Fibroblast of skin of back (primary cell): Measurements from ENCODE around the gene PBX1.
"Not testable (repeated sequence)": the region's sequence is repeated elsewhere in the genome, so short reads cannot be mapped to it uniquely, and the experiment has no call there.

ENCODE experiments used
- DNase-seq: peaks from one replicate; pipeline ENCODE4 v3.0.0-alpha.2; 2013

PBX1 gene

GRCh38 chr1:164644268-164644667 lies 85.3 kb downstream of the PBX1 start:
- no peak for DNase-seq

GRCh38 chr1:164644774-164645644 lies 86.0 kb downstream of the PBX1 start:
- no peak for DNase-seq

GRCh38 chr1:164645921-164646320 lies 86.9 kb downstream of the PBX1 start:
- DNase-seq: no peak

GRCh38 chr1:164647211-164647610 lies 88.2 kb downstream of the PBX1 start:
- no peak for DNase-seq

- no peak for DNase-seq
Observed at GRCh38 chr1:164648636-164649035, 89.7 kb downstream of the PBX1 start.

GRCh38 chr1:164649146-164649545 lies 90.2 kb downstream of the PBX1 start:
- DNase-seq: no peak

GRCh38 chr1:164650531-164650930 lies 91.5 kb downstream of the PBX1 start:
- DNase-seq: no peak

GRCh38 chr1:164651351-164651951 lies 92.5 kb downstream of the PBX1 start:
- no peak for DNase-seq

- not testable (repeated sequence) for DNase-seq
Observed at GRCh38 chr1:164652969-164653368, 94.0 kb downstream of the PBX1 start.

GRCh38 chr1:164653705-164654104 lies 94.7 kb downstream of the PBX1 start:
- no peak for DNase-seq

GRCh38 chr1:164654200-164654599 lies 95.2 kb downstream of the PBX1 start:
- DNase-seq: no peak

GRCh38 chr1:164658864-164659263 lies 99.9 kb downstream of the PBX1 start:
- no peak for DNase-seq

- no peak for DNase-seq
Observed at GRCh38 chr1:164659621-164660411, 100.8 kb downstream of the PBX1 start.

GRCh38 chr1:164660412-164660772 lies 101.4 kb downstream of the PBX1 start:
- peak; percentile 13 for DNase-seq

GRCh38 chr1:164660775-164661174 lies 101.8 kb downstream of the PBX1 start:
- no peak for DNase-seq

- no peak for DNase-seq
Observed at GRCh38 chr1:164662462-164662861, 103.5 kb downstream of the PBX1 start.

GRCh38 chr1:164662955-164663354 lies 104.0 kb downstream of the PBX1 start:
- no peak for DNase-seq

- no peak for DNase-seq
Observed at GRCh38 chr1:164664127-164664526, 105.1 kb downstream of the PBX1 start.

- DNase-seq: no peak
Observed at GRCh38 chr1:164667001-164667400, 108.0 kb downstream of the PBX1 start.

- DNase-seq: no peak
Observed at GRCh38 chr1:164667600-164667999, 108.6 kb downstream of the PBX1 start.

GRCh38 chr1:164668491-164669400 lies 109.8 kb downstream of the PBX1 start:
- DNase-seq: no peak

GRCh38 chr1:164670026-164670425 lies 111.0 kb downstream of the PBX1 start:
- DNase-seq: no peak
